Chondrocyte (in vitro differentiated cells): ENCODE data around the gene CDC42SE2. TPM values are rescaled to one million over a fixed set of nuclear protein-coding genes. Genes with fewer than 3 reads are reported as not detected.

Source experiments
- DNase-seq: peaks from one replicate; pipeline ENCODE4 v3.0.0; 2021; ENCODE audit warnings: mixed read lengths, low spot score
- H3K27ac Mint-ChIP-seq: one replicate; pipeline ENCODE4 v1.8.0; 2021; ENCODE audit warnings: mild to moderate bottlenecking, moderate library complexity, mixed read lengths; ENCODE audit not compliant: unreplicated experiment
- H3K27me3 Mint-ChIP-seq: 2 replicates; pipeline ENCODE4 v1.8.0; 2021; ENCODE audit warnings: low read depth, mixed read lengths
- H3K36me3 Mint-ChIP-seq: 2 replicates; pipeline ENCODE4 v1.8.0; 2021; ENCODE audit warnings: low read depth, mixed read lengths
- H3K4me1 Mint-ChIP-seq: 2 replicates; pipeline ENCODE4 v1.8.0; 2021; ENCODE audit warnings: low read depth, mild to moderate bottlenecking, mixed read lengths
- H3K4me3 Mint-ChIP-seq: one replicate; pipeline ENCODE4 v1.8.0; 2021; ENCODE audit warnings: mild to moderate bottlenecking, moderate library complexity, mixed read lengths; ENCODE audit not compliant: unreplicated experiment
- H3K9me3 Mint-ChIP-seq: 2 replicates; pipeline ENCODE4 v1.8.0; 2021; ENCODE audit warnings: low read depth, mixed read lengths
- CTCF ChIP-seq: fragments of 200-600 bp; sonication (generic); IDR thresholded peaks from 2 replicates; pipeline ENCODE4 v1.5.0; 2021; ENCODE audit warnings: antibody characterized with exemption, mild to moderate bottlenecking, moderate library complexity
- total RNA-seq: library from RNA; stranded (reverse); gene quantifications from 3 replicates; pipeline ENCODE4 v1.2.1, GENCODE V29; 2021

Gene CDC42SE2
- total RNA-seq, 1 donor from 2014 or later, result 23.7 TPM

- H3K4me3 Mint-ChIP-seq, result no peak overlapping the region
- DNase-seq, result no peak
- H3K27ac Mint-ChIP-seq, result peak overlapping the region; percentile 80
- no peaks in the 10 kb centered on the region for H3K36me3 Mint-ChIP-seq
- TF ChIP-seq CTCF, result no peak
- no peaks in the 10 kb centered on the region for H3K9me3 Mint-ChIP-seq
- H3K27me3 Mint-ChIP-seq, result no peaks in the 10 kb centered on the region
- H3K4me1 Mint-ChIP-seq, result peaks cover 66% of the 10 kb centered on the region
Observed at GRCh38 chr5:131381021-131381420, 117.2 kb downstream of the CDC42SE2 start.

GRCh38 chr5:131381777-131382176 is 117.9 kb downstream of the CDC42SE2 start:
- Mint-ChIP-seq H3K4me1 (peaks cover 69% of the 10 kb centered on the region), H3K4me3 (no peak overlapping the region), H3K27ac (no peak overlapping the region), H3K27me3 (no peaks in the 10 kb centered on the region), H3K36me3 (no peaks in the 10 kb centered on the region), H3K9me3 (no peaks in the 10 kb centered on the region)
- no peak for TF ChIP-seq CTCF
- DNase-seq, result no peak

GRCh38 chr5:131382407-131383395 is 118.8 kb downstream of the CDC42SE2 start:
- peaks cover 66% of the 10 kb centered on the region for H3K4me1 Mint-ChIP-seq
- no peak for DNase-seq
- H3K27ac Mint-ChIP-seq, result no peak overlapping the region
- H3K27me3 Mint-ChIP-seq, result no peaks in the 10 kb centered on the region
- no peaks in the 10 kb centered on the region for H3K9me3 Mint-ChIP-seq
- peak; percentile 71 for TF ChIP-seq CTCF
- H3K4me3 Mint-ChIP-seq, result no peak overlapping the region
- no peaks in the 10 kb centered on the region for H3K36me3 Mint-ChIP-seq

- H3K4me1 Mint-ChIP-seq, result peaks cover 53% of the 10 kb centered on the region
- no peaks in the 10 kb centered on the region for H3K27me3 Mint-ChIP-seq
- no peaks in the 10 kb centered on the region for H3K9me3 Mint-ChIP-seq
- no peak overlapping the region for H3K27ac Mint-ChIP-seq
- DNase-seq, result no peak
- no peak for TF ChIP-seq CTCF
- H3K36me3 Mint-ChIP-seq, result no peaks in the 10 kb centered on the region
- no peak overlapping the region for H3K4me3 Mint-ChIP-seq
Observed at GRCh38 chr5:131384173-131384572, 120.3 kb downstream of the CDC42SE2 start.

GRCh38 chr5:131384616-131385214 is 120.9 kb downstream of the CDC42SE2 start:
- H3K4me1 Mint-ChIP-seq, result peaks cover 47% of the 10 kb centered on the region
- H3K9me3 Mint-ChIP-seq, result no peaks in the 10 kb centered on the region
- peak overlapping the region; percentile 46 for H3K27ac Mint-ChIP-seq
- H3K36me3 Mint-ChIP-seq, result peaks cover under 1% of the 10 kb centered on the region
- no peak for TF ChIP-seq CTCF
- no peaks in the 10 kb centered on the region for H3K27me3 Mint-ChIP-seq
- H3K4me3 Mint-ChIP-seq, result no peak overlapping the region
- DNase-seq, result no peak
